SK-N-SH (cell line): Measurements from ENCODE around the gene MAST2. TPM values are rescaled to one million over a fixed set of nuclear protein-coding genes. Genes with fewer than 3 reads are reported as not detected.

Experiments used
- CTCF ChIA-PET: fragments of 300-600, 350-600 bp; formaldehyde crosslinking; extraction: SDS; loops from one replicate; lab custom pipeline; 2021; lab: Yijun Ruan, JAX
- POLR2A ChIA-PET: fragments of 350-600 bp; sonication (Branson Sonifier 250); formaldehyde crosslinking; extraction: SDS; loops from one replicate; lab custom pipeline; 2020; ENCODE audit warnings: antibody characterized with exemption, inconsistent platforms; lab: Yijun Ruan, JAX
- DNase-seq: peaks from one replicate; pipeline ENCODE4 v3.0.0; 2012
- H2AFZ ChIP-seq: fragments of 200-600 bp; sonication (generic); 2 replicates; pipeline ENCODE4 v1.8.1; 2016; ENCODE audit warnings: antibody characterized with exemption, mild to moderate bottlenecking, low read depth
- H3F3A ChIP-seq: fragments of 200-600 bp; sonication (generic); replicated peaks from 2 replicates; pipeline ENCODE3; 2016; ENCODE audit warnings: antibody characterized with exemption, mild to moderate bottlenecking; ENCODE audit not compliant: insufficient read depth
- H3K27ac ChIP-seq, 2 experiments: fragments of 200-500 bp in 1 of 2; fragments of 200-600 bp in 1 of 2; sonication (Bioruptor generic) in 1 of 2; sonication (generic), shearing (Covaris generic) in 1 of 2; 2 replicates each; pipeline versions ENCODE4 v1.5.1 to v1.6.1; 2014 to 2016; ENCODE audit warnings: low read depth in 2 of 2, inconsistent platforms in 1 of 2, low read length in 1 of 2, mild to moderate bottlenecking in 1 of 2, mixed read lengths in 1 of 2
- H3K27me3 ChIP-seq: fragments of 200-600 bp; sonication (generic), shearing (Covaris generic); 2 replicates; pipeline ENCODE4 v1.6.1; 2016; ENCODE audit warnings: mixed run types; ENCODE audit not compliant: insufficient read depth
- H3K36me3 ChIP-seq, 2 experiments: fragments of 200-500 bp in 1 of 2; fragments of 200-600 bp in 1 of 2; sonication (Bioruptor generic) in 1 of 2; sonication (generic) in 1 of 2; replicated peaks in 1 of 2; 2 replicates each; pipeline versions ENCODE3 to v1.5.1; 2014 to 2016; ENCODE audit warnings: low read length in 1 of 2, mild to moderate bottlenecking in 1 of 2; ENCODE audit not compliant: insufficient read depth in 2 of 2, control insufficient read depth in 1 of 2
- H3K4me1 ChIP-seq, 2 experiments: fragments of 200-500 bp in 1 of 2; fragments of 200-600 bp in 1 of 2; sonication (Bioruptor generic) in 1 of 2; sonication (generic), shearing (Covaris generic) in 1 of 2; 2 replicates each; pipeline versions ENCODE4 v1.5.1 to v1.6.1; 2014 to 2016; ENCODE audit warnings: low read depth in 1 of 2, low read length in 1 of 2, mixed run types in 1 of 2; ENCODE audit not compliant: insufficient read depth in 2 of 2, control insufficient read depth in 1 of 2
- H3K4me2 ChIP-seq: fragments of 200-600 bp; sonication (generic), shearing (Covaris generic); 2 replicates; pipeline ENCODE4 v1.6.1; 2017; ENCODE audit warnings: mixed run types
- H3K4me3 ChIP-seq, 2 experiments: fragments of 200-500 bp in 1 of 2; fragments of 200-600 bp in 1 of 2; sonication (Bioruptor generic) in 1 of 2; sonication (generic), shearing (Covaris generic) in 1 of 2; 2 replicates each; pipeline versions ENCODE4 v1.5.1 to v1.8.1; 2014 to 2016; ENCODE audit warnings: low read depth in 2 of 2, inconsistent platforms in 1 of 2, low read length in 1 of 2, mild to moderate bottlenecking in 1 of 2, mixed read lengths in 1 of 2, moderate library complexity in 1 of 2
- H3K79me2 ChIP-seq: fragments of 200-600 bp; sonication (generic); 2 replicates; pipeline ENCODE4 v1.8.1; 2017; ENCODE audit warnings: mild to moderate bottlenecking; ENCODE audit not compliant: insufficient read depth
- H3K9ac ChIP-seq: fragments of 200-600 bp; sonication (generic); 2 replicates; pipeline ENCODE4 v1.6.1; 2017; ENCODE audit warnings: mixed run types
- H3K9me2 ChIP-seq: fragments of 200-600 bp; sonication (generic); 2 replicates; pipeline ENCODE4 v1.6.1; 2017; ENCODE audit warnings: mixed run types
- H3K9me3 ChIP-seq: fragments of 200-600 bp; sonication (generic); 2 replicates; pipeline ENCODE4 v1.6.1; 2017; ENCODE audit warnings: mixed run types, mild to moderate bottlenecking, moderate library complexity
- H4K20me1 ChIP-seq: fragments of 200-600 bp; sonication (generic); 2 replicates; pipeline ENCODE4 v1.6.1; 2017; ENCODE audit warnings: mild to moderate bottlenecking, mixed run types; ENCODE audit not compliant: insufficient read depth
- EZH2phosphoT487 ChIP-seq: fragments of 200-600 bp; sonication (generic); IDR thresholded peaks from 2 replicates; pipeline ENCODE4 v1.6.1; 2017; ENCODE audit warnings: low read depth, mixed run types, mild to moderate bottlenecking, antibody characterized with exemption, moderate library complexity, borderline replicate concordance
- FOXM1 ChIP-seq: IDR thresholded peaks from 2 replicates; pipeline ENCODE4 v1.4.0; 2012; ENCODE audit warnings: low read depth, mild to moderate bottlenecking
- GABPA ChIP-seq: IDR thresholded peaks from 2 replicates; pipeline ENCODE4 v1.4.0; 2012; ENCODE audit warnings: low read depth, mild to moderate bottlenecking
- JUND ChIP-seq: IDR thresholded peaks from 2 replicates; pipeline ENCODE4 v1.4.0; 2012
- NRF1 ChIP-seq: IDR thresholded peaks from 2 replicates; pipeline ENCODE4 v1.6.1; 2012; ENCODE audit warnings: low read depth, mild to moderate bottlenecking, low read length
- RAD21 ChIP-seq: IDR thresholded peaks from 2 replicates; pipeline ENCODE4 v1.6.1; 2012; ENCODE audit warnings: mild to moderate bottlenecking, low read length
- RCOR1 ChIP-seq: fragments of 150-350 bp; IDR thresholded peaks from 2 replicates; pipeline ENCODE4 v1.6.1; 2017; ENCODE audit warnings: antibody characterized with exemption, low read length
- RXRA ChIP-seq: IDR thresholded peaks from 2 replicates; pipeline ENCODE4 v1.4.0; 2012; ENCODE audit warnings: low read depth, mild to moderate bottlenecking, borderline replicate concordance
- TAF1 ChIP-seq: IDR thresholded peaks from 2 replicates; pipeline ENCODE4 v1.6.1; 2012; ENCODE audit warnings: low read depth, mild to moderate bottlenecking, low read length, moderate library complexity, borderline replicate concordance
- YY1 ChIP-seq: IDR thresholded peaks from 2 replicates; pipeline ENCODE4 v1.4.0; 2012; ENCODE audit warnings: low read depth, mild to moderate bottlenecking
- WGBS: methylation state at CpG from one replicate; pipeline ENCODE4 v1.1.6; 2017; ENCODE audit warnings: low lambda C conversion rate; 5-methylcytosine and 5-hydroxymethylcytosine counted together
- polyA plus RNA-seq, 3 experiments: library from polyadenylated mRNA; depleted of rRNA; stranded (reverse); fragments of >200 nt; gene quantifications; 2 replicates each; pipeline ENCODE4 v1.2.3, GENCODE V29; 2012
- TF ChIP-seq, protein P1 (sequence below): IDR thresholded peaks from 2 replicates; pipeline ENCODE4; 2012
- TF ChIP-seq, protein P2 (sequence below): fragments of 150-350 bp; IDR thresholded peaks from 2 replicates; pipeline ENCODE4 v1.6.1; 2016; ENCODE audit warnings: mild to moderate bottlenecking, low read depth, low read length
- TF ChIP-seq, protein P3 (sequence below): fragments of 200-600 bp; sonication (generic); IDR thresholded peaks from 2 replicates; pipeline ENCODE4 v1.6.1; 2017; ENCODE audit warnings: antibody characterized with exemption, mild to moderate bottlenecking, moderate library complexity
- TF ChIP-seq, protein P4 (sequence below): IDR thresholded peaks from 2 replicates; pipeline ENCODE4 v1.4.0; 2012; ENCODE audit warnings: low read depth, borderline replicate concordance
- TF ChIP-seq, protein P5 (sequence below): IDR thresholded peaks from 2 replicates; pipeline ENCODE4 v1.4.0; 2012; ENCODE audit warnings: low read depth

The MAST2 gene
- polyA plus RNA-seq, 1 of the 3 experiments (the other 2 are of a cell fraction), result 53.4 TPM

DNA sequence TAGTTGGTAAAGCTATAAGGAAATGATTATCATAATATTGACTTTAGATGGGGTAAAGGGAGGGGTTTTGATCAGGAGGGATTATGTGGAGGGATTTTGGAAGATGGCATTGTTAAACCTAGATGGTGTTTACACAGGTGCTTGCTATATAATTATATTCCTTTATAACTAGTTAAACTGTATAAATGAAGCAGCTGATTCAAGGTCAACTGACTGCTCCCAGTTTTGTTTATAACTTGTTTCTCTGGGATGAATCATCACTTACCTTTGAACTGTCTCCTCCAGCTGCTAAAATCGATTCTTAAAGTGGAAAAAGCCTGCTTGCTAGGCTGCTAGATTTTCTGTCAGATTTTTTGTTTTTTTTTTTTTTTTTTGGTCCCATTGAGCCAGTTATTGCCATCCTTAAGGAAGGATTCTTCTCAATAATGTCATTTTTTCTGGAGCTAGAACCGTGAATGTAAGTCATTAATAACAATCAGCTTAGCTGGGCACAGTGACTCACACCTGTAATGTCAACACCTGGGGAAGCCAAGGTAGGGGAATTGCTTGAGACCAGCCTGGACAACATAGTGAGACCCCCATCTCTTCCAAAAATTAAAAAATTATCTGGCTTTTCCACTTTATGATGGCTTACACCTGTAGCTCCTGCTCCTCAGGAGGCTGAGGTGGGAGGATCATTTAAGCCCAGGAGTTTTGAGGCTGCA, 175.8 kb downstream of the MAST2 start:
- no peaks in the 10 kb centered on the region; the same call in 1 of the 2 replicates for H3K9me3 ChIP-seq
- H4K20me1 ChIP-seq, result no peaks in the 10 kb centered on the region
- TF ChIP-seq, protein P1, sequence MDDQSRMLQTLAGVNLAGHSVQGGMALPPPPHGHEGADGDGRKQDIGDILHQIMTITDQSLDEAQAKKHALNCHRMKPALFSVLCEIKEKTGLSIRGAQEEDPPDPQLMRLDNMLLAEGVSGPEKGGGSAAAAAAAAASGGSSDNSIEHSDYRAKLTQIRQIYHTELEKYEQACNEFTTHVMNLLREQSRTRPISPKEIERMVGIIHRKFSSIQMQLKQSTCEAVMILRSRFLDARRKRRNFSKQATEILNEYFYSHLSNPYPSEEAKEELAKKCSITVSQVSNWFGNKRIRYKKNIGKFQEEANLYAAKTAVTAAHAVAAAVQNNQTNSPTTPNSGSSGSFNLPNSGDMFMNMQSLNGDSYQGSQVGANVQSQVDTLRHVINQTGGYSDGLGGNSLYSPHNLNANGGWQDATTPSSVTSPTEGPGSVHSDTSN, result no peak
- TF ChIP-seq, protein P2, sequence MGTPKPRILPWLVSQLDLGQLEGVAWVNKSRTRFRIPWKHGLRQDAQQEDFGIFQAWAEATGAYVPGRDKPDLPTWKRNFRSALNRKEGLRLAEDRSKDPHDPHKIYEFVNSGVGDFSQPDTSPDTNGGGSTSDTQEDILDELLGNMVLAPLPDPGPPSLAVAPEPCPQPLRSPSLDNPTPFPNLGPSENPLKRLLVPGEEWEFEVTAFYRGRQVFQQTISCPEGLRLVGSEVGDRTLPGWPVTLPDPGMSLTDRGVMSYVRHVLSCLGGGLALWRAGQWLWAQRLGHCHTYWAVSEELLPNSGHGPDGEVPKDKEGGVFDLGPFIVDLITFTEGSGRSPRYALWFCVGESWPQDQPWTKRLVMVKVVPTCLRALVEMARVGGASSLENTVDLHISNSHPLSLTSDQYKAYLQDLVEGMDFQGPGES, result no peak
- TF ChIP-seq NRF1 (no peak), RXRA (no peak), GABPA (no peak), TAF1 (no peak), EZH2phosphoT487 (no peak), JUND (no peak), RAD21 (no peak), RCOR1 (no peak), FOXM1 (no peak), YY1 (no peak)
- TF ChIP-seq, protein P3, sequence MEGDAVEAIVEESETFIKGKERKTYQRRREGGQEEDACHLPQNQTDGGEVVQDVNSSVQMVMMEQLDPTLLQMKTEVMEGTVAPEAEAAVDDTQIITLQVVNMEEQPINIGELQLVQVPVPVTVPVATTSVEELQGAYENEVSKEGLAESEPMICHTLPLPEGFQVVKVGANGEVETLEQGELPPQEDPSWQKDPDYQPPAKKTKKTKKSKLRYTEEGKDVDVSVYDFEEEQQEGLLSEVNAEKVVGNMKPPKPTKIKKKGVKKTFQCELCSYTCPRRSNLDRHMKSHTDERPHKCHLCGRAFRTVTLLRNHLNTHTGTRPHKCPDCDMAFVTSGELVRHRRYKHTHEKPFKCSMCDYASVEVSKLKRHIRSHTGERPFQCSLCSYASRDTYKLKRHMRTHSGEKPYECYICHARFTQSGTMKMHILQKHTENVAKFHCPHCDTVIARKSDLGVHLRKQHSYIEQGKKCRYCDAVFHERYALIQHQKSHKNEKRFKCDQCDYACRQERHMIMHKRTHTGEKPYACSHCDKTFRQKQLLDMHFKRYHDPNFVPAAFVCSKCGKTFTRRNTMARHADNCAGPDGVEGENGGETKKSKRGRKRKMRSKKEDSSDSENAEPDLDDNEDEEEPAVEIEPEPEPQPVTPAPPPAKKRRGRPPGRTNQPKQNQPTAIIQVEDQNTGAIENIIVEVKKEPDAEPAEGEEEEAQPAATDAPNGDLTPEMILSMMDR, result no peak
- TF ChIP-seq, protein P4, sequence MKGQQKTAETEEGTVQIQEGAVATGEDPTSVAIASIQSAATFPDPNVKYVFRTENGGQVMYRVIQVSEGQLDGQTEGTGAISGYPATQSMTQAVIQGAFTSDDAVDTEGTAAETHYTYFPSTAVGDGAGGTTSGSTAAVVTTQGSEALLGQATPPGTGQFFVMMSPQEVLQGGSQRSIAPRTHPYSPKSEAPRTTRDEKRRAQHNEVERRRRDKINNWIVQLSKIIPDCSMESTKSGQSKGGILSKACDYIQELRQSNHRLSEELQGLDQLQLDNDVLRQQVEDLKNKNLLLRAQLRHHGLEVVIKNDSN, result no peak
- TF ChIP-seq, protein P5, sequence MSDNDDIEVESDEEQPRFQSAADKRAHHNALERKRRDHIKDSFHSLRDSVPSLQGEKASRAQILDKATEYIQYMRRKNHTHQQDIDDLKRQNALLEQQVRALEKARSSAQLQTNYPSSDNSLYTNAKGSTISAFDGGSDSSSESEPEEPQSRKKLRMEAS, result no peak
- 62% methylated on average over 2 of the region's 2 CpGs for WGBS
- peaks cover 0 to 4% of the 10 kb centered on the region in 2 experiments for H3K36me3 ChIP-seq
- no peak overlapping the region for H3K9ac ChIP-seq
- ChIA-PET CTCF (interaction anchor here (0.6 to 1.2 kb wide), 3 partner anchors 15 to 200 kb away, joined by 3 read pairs; no protein-coding TSS in a partner anchor), POLR2A (no interaction called here)
- H3K27ac ChIP-seq, result no peak overlapping the region
- no peaks in the 10 kb centered on the region for H3K27me3 ChIP-seq
- H3K4me3 ChIP-seq, result no peak overlapping the region
- H3F3A ChIP-seq, result peaks cover 3% of the 10 kb centered on the region
- H2AFZ ChIP-seq, result no peak overlapping the region
- H3K4me2 ChIP-seq, result no peak overlapping the region
- DNase-seq, result no peak
- H3K9me2 ChIP-seq, result no peaks in the 10 kb centered on the region
- H3K79me2 ChIP-seq, result 0 out of 2 replicates have a peak, but pooled peaks cover 4% of the 10 kb centered on the region
- no peaks in the 10 kb centered on the region for H3K4me1 ChIP-seq
